Activated naive CD4-positive, alpha-beta T cell treated with anti-CD3 and anti-CD28 coated beads, Interleukin-2, amount 50 U/mL, for 24 hours (primary cell): ENCODE data around the gene KIAA0513.

ENCODE experiments used
- H3K27ac Mint-ChIP-seq: one replicate; pipeline ENCODE4 v1.8.0; 2021; ENCODE audit warnings: mild to moderate bottlenecking, mixed read lengths
- H3K27me3 Mint-ChIP-seq: one replicate; pipeline ENCODE4 v1.8.0; 2021; ENCODE audit warnings: mixed read lengths
- H3K36me3 Mint-ChIP-seq: one replicate; pipeline ENCODE4 v1.8.0; 2021; ENCODE audit warnings: mixed read lengths
- H3K4me1 Mint-ChIP-seq: one replicate; pipeline ENCODE4 v1.8.0; 2021; ENCODE audit warnings: mixed read lengths
- H3K4me3 Mint-ChIP-seq: one replicate; pipeline ENCODE4 v1.8.0; 2021; ENCODE audit warnings: mild to moderate bottlenecking, mixed read lengths
- H3K9me3 Mint-ChIP-seq: one replicate; pipeline ENCODE4 v1.8.0; 2021; ENCODE audit warnings: mixed read lengths

KIAA0513 gene

DNA sequence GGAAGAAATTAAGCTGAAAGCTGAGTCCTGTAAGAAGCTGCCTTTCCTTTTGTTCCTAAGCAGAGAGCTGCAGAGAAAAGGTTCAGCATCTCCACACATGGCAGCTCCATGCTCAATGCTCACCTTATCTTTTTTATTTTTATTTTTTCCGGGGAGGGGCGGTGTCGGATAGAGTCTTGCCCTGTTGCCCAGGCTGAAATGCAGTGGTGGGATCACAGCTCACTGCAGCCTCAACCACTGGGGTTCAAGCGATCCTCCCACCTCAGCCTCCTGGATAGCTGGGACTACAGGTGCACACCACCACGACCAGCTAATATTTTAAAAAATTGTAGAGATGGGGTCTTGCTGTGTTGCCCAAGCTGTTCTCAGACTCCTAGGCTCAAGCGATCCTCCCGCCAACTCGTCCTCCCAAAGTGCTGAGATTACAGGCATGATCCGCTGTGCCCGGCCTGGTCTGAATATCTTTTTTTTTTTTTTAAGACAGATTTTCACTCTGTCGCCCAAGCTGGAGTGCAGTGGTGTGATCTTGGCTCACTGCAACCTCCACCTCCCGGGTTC is 112.9 kb downstream of the KIAA0513 start:
- H3K4me3 Mint-ChIP-seq, result no peak overlapping the region
- H3K27me3 Mint-ChIP-seq, result peaks cover 25% of the 10 kb centered on the region
- peaks cover 8% of the 10 kb centered on the region for H3K4me1 Mint-ChIP-seq
- no peaks in the 10 kb centered on the region for H3K36me3 Mint-ChIP-seq
- no peaks in the 10 kb centered on the region for H3K9me3 Mint-ChIP-seq
- H3K27ac Mint-ChIP-seq, result no peak overlapping the region

DNA sequence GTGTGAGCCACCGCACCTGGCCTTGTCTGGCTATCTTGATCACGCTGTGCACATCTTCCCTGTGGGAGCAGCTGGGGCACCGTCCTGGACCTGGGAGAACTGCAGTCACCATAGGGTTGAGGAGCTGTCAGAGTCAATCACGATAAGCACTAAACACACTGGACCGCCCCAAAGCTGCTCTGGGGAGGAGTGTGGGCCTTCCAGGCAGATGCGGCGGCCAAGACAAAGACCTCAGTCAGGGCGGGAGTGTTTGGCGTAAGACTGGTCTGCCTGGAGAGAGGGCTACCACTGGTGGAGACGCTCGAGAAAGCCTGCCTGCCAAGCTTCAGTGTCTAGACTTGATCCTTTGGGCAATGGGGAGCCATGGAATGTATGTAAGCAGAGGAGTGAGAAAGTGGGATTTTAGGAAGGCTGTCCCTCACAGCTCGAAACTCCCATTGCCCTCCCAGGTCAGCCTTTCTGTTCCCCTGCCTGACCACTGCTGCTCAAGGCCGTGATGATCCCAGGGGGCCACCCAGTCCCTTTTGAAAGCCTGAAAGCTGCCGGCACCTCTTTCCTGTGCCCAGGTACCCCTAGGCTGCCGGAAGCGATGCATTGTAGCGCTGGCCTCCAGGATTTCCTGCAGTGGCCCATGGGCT is 114.0 kb downstream of the KIAA0513 start:
- H3K27ac Mint-ChIP-seq, result no peak overlapping the region
- peaks cover 8% of the 10 kb centered on the region for H3K4me1 Mint-ChIP-seq
- H3K9me3 Mint-ChIP-seq, result no peaks in the 10 kb centered on the region
- H3K36me3 Mint-ChIP-seq, result no peaks in the 10 kb centered on the region
- H3K4me3 Mint-ChIP-seq, result no peak overlapping the region
- peaks cover 24% of the 10 kb centered on the region for H3K27me3 Mint-ChIP-seq

DNA sequence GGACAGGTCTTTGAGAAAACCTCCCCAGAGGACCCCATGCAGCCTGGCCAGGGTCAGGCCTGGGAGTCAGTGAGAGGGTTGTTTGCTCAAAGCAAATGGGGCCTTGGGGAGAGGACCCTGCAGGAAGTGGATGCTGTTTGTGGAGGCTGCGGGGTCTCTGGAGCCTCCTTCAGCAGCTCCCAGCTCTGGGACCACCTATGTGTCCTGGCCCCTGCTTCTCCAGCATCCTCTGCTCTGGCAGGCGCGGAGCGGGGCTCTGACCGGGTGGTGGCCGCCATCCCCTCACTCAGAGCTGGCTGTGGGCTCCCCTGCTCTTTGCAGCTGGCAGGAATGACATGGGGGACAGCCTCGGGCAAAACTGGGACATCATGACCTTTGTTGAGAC is 114.5 kb downstream of the KIAA0513 start:
- no peaks in the 10 kb centered on the region for H3K9me3 Mint-ChIP-seq
- no peak overlapping the region for H3K27ac Mint-ChIP-seq
- peaks cover 8% of the 10 kb centered on the region for H3K4me1 Mint-ChIP-seq
- peaks cover 22% of the 10 kb centered on the region for H3K27me3 Mint-ChIP-seq
- no peak overlapping the region for H3K4me3 Mint-ChIP-seq
- H3K36me3 Mint-ChIP-seq, result no peaks in the 10 kb centered on the region

DNA sequence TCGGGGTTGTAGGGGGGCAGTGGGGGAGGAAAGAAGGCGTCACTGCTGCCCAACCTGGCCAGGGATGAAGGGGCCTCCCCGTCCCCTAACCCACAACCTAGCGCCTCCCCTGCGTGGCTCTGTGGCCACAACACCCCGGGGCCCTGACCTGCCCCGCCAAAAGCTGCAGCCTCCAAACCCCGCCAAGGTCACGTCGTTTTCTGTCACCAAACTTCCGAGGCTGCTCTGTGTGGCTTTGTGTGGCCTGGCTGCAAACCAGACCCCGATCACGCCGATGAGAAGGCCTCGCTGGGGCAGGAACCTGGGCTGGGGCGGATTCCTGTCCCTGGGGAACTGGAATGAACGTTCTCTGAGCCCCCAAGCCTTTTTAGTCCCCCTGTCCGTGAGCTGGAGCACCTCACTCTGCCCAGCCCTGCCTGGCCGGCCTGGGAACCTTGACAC is 115.2 kb downstream of the KIAA0513 start:
- no peaks in the 10 kb centered on the region for H3K36me3 Mint-ChIP-seq
- no peak overlapping the region for H3K27ac Mint-ChIP-seq
- H3K4me1 Mint-ChIP-seq, result peaks cover 7% of the 10 kb centered on the region
- H3K4me3 Mint-ChIP-seq, result no peak overlapping the region
- H3K27me3 Mint-ChIP-seq, result peaks cover 20% of the 10 kb centered on the region
- H3K9me3 Mint-ChIP-seq, result no peaks in the 10 kb centered on the region
